Peyer's patch (tissue), 4 donors: ENCODE measurements around the gene SARM1.

Source experiments
- POLR2A ChIP-seq, 2 donors: fragments of 450-650 bp; IDR thresholded peaks; one replicate each; pipeline ENCODE4 v1.5.1; 2017; ENCODE audit warnings: antibody characterized with exemption in 2 of 2, mild to moderate bottlenecking in 2 of 2, moderate library complexity in 2 of 2
- TF ChIP-seq, protein P1 (sequence below), 6 experiments: fragments of 450-650 bp in 4 of 6; fragments of 200-600 bp in 2 of 6; sonication (generic) in 1 of 6; IDR thresholded peaks; one replicate each; pipeline ENCODE4 v1.5.1; 2017 to 2019; ENCODE audit warnings: antibody characterized with exemption in 6 of 6, mild to moderate bottlenecking in 3 of 6, moderate library complexity in 1 of 6

- TF ChIP-seq POLR2A (IDR thresholded peaks at IDR 0.05): no peak
- TF ChIP-seq, protein P1, sequence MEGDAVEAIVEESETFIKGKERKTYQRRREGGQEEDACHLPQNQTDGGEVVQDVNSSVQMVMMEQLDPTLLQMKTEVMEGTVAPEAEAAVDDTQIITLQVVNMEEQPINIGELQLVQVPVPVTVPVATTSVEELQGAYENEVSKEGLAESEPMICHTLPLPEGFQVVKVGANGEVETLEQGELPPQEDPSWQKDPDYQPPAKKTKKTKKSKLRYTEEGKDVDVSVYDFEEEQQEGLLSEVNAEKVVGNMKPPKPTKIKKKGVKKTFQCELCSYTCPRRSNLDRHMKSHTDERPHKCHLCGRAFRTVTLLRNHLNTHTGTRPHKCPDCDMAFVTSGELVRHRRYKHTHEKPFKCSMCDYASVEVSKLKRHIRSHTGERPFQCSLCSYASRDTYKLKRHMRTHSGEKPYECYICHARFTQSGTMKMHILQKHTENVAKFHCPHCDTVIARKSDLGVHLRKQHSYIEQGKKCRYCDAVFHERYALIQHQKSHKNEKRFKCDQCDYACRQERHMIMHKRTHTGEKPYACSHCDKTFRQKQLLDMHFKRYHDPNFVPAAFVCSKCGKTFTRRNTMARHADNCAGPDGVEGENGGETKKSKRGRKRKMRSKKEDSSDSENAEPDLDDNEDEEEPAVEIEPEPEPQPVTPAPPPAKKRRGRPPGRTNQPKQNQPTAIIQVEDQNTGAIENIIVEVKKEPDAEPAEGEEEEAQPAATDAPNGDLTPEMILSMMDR (IDR thresholded peaks at IDR 0.05): no peak
Measured at GRCh38 chr17:28324267-28324745, 47.2 kb upstream of the SARM1 start.
